ENCODE data around the gene AFF3.
"Not testable (repeated sequence)": the region's sequence is repeated elsewhere in the genome, so short reads cannot be mapped to it uniquely, and the experiment has no call there.

AFF3 gene

GRCh38 chr2:100151310-100151709, 8.9 kb upstream of the AFF3 start:
- DNase-seq (ENCODE audit: low read depth in 2 of 2): no peak

DNA sequence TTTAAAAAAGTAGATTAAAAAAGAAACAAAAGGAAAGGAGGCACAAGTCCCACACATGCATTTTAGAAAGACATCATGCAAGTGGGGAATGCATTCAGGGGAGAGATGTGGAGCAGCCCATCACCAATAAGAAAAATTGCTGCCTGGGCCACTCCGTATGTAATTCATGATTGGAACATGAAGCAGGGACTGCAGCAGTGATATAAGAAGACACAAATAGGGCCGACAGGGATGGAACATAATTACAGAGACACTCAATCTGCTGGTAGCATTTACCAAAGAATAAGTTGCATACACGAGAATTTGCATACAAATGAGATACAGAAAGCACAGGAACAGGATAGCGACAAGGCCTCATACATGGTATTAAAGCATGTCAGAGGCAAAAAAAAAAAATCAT, 6.5 kb upstream of the AFF3 start:
- no peak for DNase-seq (ENCODE audit: low read depth in 2 of 2)

- DNase-seq (ENCODE audit: low read depth in 2 of 2): no peak
Measured at GRCh38 chr2:100146657-100146960, 4.2 kb upstream of the AFF3 start.

GRCh38 chr2:100145893-100146656, 3.7 kb upstream of the AFF3 start:
- DNase-seq (ENCODE audit: low read depth in 2 of 2): no peak

DNA sequence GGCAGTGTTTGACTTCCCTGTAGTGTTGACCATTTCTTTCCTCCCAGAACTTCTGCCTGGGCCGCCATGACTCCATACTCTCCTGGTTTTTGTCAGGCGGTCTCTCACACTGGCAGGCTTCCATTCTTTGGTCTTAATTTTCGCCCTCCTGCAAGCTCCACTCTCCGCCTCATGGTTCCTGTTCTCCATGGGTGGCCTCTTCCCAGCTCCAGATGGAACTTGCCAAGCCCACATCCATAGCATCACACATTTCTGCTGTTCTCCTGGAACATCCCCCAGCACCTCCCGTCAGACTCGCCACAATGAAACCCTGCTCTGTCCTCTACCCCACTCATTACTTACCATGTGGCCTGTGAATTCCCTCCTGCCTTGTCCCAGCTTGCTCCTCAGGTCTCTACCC, 896 bp upstream of the AFF3 start:
- DNase-seq (ENCODE audit: low read depth in 2 of 2): no peak

- no peak for DNase-seq (ENCODE audit: low read depth in 2 of 2)
Measured at GRCh38 chr2:100141906-100142305, 484 bp downstream of the AFF3 start.

GRCh38 chr2:100140582-100140981, 1.8 kb downstream of the AFF3 start:
- no peak for DNase-seq (ENCODE audit: low read depth in 2 of 2)

DNA sequence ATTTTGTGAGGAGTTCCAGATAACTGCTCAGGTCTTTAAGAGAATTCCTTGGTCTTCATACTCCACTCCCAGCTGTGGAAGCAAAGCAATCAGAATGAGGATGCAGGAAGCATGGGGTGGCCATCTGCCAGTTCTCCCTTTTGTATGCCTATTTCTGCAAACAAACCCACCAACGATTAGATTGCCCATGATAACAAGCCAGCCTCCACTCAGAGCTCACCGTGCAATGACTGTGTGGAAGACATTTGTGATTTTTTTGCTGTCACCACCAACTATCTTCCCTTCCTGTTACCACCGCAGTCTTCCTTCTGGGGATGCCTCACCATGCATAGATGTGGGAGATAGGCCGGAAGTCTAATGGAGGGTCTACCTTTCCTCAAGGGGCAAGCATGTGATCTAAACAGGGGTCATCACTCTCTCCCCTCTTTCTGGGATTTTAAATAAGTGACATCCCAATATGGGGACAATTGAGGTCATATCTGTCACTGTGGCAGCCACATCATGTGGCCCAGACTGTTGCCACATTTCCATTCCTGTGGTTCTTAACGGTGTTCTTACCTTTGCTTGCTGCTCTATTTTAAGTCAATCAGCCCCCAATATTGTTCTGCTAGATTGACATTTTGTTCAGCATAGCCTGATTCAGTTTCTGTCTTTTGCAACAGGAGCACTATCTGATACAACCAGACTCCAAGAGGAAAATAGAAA, 4.4 kb downstream of the AFF3 start:
- DNase-seq (ENCODE audit: low read depth in 2 of 2): no peak

DNA sequence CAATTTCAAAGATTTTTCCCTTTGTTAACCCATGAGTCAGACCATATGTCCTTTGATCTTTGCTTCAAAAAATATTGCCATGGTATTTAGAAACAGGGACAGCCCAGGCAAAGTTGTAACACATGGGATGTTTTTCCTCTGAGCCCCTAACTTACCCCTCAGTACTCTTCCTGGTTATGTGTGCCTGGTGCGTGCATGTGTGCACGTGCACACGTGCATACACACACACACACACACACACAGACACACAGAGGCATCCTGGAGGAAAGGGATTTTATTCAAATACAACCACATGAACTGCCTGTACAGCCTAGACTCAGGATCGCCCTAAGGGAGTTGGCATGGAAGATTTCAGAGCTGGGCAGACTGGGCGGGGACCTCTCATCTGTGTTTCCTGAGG, 5.1 kb downstream of the AFF3 start:
- DNase-seq (ENCODE audit: low read depth in 2 of 2): no peak

DNA sequence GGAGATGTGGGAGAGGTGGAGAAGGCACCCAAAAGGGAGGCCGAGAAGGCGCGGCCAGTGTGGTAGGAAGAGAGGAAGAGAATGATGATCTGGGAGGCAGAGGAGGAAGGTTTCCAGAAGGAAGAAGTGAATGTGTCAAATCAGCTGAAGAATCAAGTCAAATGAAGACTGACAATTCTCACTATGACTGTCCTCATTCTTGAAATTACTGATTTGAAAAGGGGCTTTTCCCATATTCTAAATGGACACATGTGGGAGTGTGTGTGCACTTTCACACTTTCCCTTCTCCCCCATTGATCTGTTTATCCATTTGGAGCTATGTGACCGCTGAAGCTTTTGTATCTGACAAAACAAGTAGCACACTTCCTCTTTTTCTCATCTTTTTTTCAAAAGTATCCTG, 6.1 kb downstream of the AFF3 start:
- DNase-seq (ENCODE audit: low read depth in 2 of 2): no peak

GRCh38 chr2:100135415-100135814, 7.0 kb downstream of the AFF3 start:
- DNase-seq (ENCODE audit: low read depth in 2 of 2): no peak

DNA sequence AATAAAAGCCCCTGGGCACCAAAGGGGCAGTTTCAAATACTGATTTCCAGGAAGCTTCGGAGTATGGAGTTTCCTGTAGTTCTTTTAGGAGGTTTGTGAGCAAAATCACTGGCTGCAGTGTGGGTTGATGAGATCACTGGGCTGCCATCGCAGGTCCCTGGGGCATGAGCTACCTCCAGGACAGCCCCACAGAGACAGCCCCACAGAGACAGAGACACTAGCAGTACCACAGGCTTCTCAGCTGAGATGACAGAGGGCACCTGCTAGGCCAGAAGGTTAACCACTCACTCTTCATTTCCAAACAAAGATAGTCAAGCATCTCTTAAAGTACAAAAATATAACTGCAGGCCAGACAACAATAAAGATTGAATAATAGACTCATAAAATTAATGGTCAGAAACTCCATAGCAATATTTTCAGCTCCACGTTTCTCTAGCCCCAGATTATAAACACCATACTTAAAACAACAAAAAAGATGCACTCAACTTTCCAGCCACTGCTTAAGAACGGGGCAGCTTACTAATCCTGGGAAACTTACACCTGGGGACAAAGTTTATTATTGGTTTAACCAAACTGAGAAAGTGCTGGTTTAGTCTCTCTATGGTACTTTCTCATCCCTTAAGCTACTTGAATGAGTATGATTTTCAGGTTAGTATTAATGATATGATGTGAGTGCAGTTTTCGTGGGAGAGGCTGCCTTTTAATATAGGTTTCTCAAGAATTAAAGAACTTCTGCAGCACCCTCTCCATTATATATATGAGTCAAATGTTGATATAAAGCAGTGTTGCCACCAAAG, 11.6 kb downstream of the AFF3 start:
- no peak for DNase-seq (ENCODE audit: low read depth in 2 of 2)

- no peak for DNase-seq (ENCODE audit: low read depth in 2 of 2)
Measured at GRCh38 chr2:100126897-100127401, 15.4 kb downstream of the AFF3 start.

DNA sequence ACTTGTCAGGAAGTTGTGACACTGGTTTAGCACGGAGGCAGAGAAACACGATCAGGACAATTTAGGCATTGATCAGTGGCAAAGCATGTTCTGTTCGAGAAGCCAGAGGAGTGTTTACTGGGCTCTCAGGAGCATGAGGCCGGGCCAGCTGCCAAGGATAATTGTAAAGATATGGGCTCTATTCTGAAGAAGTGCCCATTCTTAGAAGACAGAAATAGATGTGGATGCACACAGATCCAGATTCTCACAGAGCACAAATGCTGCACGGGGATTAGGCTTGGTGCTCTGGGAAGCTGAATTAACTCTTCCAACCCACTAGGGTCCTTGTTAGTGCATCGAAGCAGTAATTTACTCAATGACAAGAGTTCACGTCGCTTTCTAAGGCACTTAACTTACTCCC, 16.2 kb downstream of the AFF3 start:
- no peak for DNase-seq (ENCODE audit: low read depth in 2 of 2)

GRCh38 chr2:100125626-100126025, 16.8 kb downstream of the AFF3 start:
- DNase-seq (ENCODE audit: low read depth in 2 of 2): no peak

DNA sequence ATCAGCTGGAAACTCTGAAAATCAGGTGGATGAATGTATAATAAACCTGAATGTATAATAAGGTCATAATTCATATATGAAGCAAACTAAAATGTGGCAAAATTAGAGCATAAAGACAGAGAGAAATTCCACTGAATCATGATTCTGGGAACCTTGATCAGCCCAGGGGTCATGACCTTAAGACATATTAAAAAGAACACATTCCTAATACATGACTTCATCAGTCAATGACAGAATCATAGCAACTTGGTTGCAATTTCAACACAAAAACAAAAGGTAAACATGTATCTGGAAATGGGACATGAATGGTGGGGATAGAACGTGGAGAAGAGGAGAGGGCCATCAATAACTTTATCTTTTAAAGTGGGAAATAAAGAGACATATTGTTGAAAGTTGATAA, 17.6 kb downstream of the AFF3 start:
- DNase-seq (ENCODE audit: low read depth in 2 of 2): no peak

- DNase-seq (ENCODE audit: low read depth in 2 of 2): no peak
Measured at GRCh38 chr2:100121124-100121718, 21.2 kb downstream of the AFF3 start.

- no peak for DNase-seq (ENCODE audit: low read depth in 2 of 2)
Measured at GRCh38 chr2:100119235-100119634, 23.2 kb downstream of the AFF3 start.

DNA sequence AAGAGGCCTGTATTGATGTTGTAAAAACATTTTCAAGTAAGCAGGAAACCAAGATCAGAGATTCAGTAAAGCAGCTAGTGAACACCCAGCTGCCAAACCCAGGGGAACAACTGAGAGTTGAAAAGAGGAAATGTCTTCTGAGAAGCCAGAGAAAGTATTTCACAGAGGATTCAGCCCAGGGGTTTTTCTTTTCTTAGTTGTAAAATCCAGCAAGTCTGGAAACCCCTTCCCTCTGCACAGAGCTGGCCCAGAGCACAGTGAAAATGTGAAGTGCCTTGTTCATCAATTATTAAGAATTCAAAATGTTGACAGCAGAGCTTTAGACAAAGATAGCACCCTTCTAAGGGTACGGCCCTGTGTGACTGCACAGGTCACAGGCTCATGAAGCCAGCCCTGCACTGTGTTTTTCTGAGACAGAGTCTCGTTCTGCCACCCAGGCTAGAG, 28.4 kb downstream of the AFF3 start:
- no peak for DNase-seq (ENCODE audit: low read depth in 2 of 2)

DNA sequence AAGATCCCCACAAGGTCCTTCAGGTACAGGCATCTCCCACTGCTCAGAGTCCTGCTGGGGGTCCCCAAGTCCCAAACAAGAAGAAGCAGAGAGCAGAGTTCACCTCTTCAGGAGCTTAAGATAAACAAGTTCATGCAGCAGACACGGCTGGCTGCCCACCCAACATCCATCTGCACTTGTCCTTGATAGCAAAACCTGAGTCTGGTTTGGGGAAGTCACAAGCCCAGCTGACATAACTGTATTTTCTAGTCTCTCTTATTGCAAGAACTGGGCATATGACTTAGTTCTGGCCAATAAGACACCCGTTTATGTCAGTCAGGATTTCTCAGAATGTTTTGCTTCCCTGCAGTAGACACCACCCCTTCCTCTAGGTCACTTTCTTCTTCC, 31.8 kb downstream of the AFF3 start:
- no peak for DNase-seq (ENCODE audit: low read depth in 2 of 2)

GRCh38 chr2:100109986-100110613, 32.3 kb downstream of the AFF3 start:
- no peak for DNase-seq (ENCODE audit: low read depth in 2 of 2)

DNA sequence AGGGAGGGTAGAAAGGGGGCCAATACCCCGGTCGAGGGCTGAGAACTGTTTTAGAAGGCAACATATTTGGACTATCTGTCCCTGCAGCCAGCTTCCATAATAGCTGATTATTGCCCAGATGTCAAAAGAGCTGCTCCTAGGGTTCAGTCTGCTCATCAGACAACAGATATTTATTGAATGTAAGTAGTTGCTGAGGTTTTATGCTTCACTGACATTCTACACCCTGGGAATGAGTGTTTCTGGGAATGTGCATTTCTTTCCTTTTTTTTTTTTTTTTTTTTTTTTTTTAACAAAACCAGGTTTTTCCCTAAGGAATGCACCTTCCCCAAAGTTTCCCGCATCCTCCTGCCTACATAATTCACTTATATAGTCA, 33.8 kb downstream of the AFF3 start:
- not testable (repeated sequence) for DNase-seq (ENCODE audit: low read depth in 2 of 2)

Data from stimulated activated CD8-positive, alpha-beta memory T cell treated with anti-CD3 and anti-CD28 coated beads, Interleukin-15, amount 100 ng/mL, for 48 hours (primary cell).